ENCODE results near the gene ORM1.

ORM1 gene

DNA sequence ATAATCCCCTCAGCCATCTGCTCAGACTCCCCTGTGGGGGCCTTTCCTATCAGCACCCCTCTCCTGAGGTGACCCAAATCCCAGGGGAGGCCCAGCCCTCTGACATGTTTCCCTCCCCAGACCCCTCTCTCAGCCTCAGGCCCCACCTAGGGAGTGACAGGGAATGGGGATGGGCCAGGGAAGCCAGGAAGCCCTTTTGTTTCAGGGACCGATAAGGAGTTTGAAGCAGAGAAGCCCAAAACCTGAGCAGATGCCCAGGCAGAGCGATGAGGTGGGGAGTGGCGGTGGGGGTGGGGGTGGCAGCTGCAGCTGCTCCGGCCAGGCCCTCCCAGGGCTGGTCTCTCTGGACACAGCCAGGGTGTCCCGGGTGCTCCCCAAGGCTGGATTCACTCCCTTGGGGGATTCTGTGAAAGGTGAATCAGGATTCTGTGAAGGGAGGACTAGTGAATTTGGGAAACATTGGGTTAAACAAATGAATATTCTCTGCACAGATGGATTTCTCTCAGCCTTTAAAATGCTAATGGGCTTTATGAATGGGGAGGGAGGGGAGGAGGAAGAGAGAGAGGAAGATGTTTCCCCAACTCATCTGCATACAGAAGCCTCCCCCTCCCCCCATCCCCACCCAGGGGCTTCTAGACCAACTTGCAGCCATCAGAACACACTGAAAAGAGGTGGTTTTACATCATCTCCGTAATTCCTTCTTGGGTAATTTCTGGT is 47.5 kb downstream of the ORM1 start:
- no peak overlapping the region for H3K4me3 ChIP-seq (ENCODE audit: low read depth, low read length)
- TF ChIP-seq, protein P1, sequence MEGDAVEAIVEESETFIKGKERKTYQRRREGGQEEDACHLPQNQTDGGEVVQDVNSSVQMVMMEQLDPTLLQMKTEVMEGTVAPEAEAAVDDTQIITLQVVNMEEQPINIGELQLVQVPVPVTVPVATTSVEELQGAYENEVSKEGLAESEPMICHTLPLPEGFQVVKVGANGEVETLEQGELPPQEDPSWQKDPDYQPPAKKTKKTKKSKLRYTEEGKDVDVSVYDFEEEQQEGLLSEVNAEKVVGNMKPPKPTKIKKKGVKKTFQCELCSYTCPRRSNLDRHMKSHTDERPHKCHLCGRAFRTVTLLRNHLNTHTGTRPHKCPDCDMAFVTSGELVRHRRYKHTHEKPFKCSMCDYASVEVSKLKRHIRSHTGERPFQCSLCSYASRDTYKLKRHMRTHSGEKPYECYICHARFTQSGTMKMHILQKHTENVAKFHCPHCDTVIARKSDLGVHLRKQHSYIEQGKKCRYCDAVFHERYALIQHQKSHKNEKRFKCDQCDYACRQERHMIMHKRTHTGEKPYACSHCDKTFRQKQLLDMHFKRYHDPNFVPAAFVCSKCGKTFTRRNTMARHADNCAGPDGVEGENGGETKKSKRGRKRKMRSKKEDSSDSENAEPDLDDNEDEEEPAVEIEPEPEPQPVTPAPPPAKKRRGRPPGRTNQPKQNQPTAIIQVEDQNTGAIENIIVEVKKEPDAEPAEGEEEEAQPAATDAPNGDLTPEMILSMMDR (IDR thresholded peaks at IDR 0.05; ENCODE audit: low read depth, low read length), result no peak

GRCh38 chr9:114370968-114371320 is 48.0 kb downstream of the ORM1 start:
- no peak overlapping the region for H3K4me3 ChIP-seq (ENCODE audit: low read depth, low read length)
- TF ChIP-seq, protein P1 (IDR thresholded peaks at IDR 0.05; ENCODE audit: low read depth, low read length), result no peak

DNA sequence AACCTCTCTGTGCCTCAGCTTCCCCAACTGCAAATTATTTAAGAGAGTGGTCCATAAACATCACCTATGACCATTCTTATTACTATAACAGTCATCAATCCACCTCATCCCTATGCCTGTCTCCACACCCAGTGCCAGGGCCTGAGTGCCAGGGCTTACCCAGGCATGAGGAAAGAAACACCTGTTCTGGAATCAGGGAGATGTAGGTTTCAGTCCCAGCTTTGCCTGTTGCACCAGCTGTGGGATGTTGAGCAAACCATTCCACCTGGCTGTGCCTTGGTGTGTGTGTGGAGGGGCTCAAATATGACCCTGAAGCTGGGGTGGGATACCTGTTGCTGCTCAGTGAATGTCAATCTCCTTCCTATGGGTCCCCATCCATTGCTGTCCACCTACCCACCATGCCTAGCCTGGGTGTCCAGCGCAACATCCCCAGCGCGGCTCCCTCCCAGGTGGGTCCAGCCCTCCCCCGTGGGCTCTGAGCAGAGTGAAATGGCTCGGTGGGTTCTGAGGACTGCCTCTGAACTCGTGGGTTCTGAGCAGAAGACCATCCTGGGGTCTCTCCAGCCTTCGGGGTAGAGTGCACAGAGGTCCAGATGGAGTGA is 48.5 kb downstream of the ORM1 start:
- TF ChIP-seq, protein P1 (IDR thresholded peaks at IDR 0.05; ENCODE audit: low read depth, low read length), result no peak
- no peak overlapping the region for H3K4me3 ChIP-seq (ENCODE audit: low read depth, low read length)

DNA sequence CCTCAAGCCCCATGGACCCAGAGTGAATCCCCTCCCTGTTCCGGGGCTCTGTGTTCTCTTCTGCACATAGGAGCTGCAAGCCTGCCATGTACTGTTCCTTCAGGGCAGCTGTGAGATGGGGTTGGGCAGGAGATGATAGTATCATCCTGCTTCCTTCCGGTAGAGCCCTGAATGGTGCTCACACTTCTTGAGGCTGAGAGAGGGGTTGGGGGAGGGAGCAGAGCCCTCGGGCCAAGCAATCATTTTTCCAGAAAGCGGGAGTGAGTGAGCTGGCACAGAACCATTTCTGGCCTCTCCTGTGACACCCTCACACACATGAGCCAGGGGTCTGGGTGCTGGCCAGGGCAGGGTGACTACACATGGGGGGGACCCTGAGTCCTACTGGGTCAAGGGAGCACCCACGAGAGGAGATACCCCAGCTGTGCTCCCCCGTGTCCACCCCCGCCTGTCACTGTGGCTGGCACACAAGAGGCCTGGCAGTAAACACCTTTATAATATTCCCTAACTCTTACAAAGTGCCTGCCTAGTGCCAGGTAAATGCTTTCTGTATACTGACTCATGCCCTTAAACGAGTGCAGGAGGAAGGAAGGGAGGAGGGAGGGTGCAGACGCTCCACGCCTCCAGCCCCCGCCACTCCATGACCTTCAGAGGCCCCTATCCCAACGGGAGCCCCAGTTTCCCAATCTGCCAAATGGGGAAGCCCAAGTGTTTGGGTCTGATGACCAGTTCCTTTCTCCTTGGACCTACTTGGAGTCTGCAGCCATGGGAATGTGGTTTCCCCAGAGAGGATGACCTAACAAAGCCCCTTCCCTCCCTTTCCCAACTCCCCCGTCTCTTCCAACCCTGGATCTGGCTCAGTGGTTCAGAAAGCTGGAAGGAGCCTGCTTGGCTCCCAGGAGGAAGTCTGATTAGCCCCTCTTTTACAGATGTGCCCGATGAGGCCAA is 49.3 kb downstream of the ORM1 start:
- no peak overlapping the region for H3K4me3 ChIP-seq (ENCODE audit: low read depth, low read length)
- TF ChIP-seq, protein P1 (IDR thresholded peaks at IDR 0.05; ENCODE audit: low read depth, low read length), result no peak

DNA sequence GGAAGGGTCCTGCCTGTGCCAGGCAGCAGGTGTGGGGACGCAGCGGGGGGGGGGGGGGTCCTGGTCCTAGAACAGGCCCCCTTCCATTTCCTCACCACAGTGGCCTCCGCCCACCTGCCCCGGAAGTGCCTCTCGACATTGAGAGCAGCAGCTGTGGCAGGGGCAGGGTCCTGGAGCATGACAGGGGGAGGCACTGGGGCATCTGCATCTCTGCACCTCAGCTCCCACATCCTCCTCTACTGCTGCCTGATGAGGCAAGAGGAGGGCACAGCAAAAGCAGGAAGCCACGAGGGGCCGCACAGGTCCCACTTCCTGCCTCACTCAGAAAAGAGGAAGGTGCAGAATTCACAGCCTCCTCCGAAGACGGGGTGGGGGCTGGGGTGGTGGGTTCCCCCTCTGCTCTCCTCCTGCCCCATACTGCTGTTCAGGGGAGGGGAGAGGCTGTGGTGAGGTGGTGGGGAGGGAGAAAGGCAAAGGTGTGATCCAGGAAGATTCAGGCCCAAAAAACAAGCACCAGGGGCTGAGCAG is 50.1 kb downstream of the ORM1 start:
- H3K4me3 ChIP-seq (ENCODE audit: low read depth, low read length), result no peak overlapping the region

GRCh38 chr9:114373960-114374730 is 51.2 kb downstream of the ORM1 start:
- TF ChIP-seq, protein P1 (IDR thresholded peaks at IDR 0.05; ENCODE audit: low read depth, low read length), result no peak
- H3K4me3 ChIP-seq (ENCODE audit: low read depth, low read length), result no peak overlapping the region

More for the DNA sequence above, 50.1 kb downstream of the ORM1 start:
- TF ChIP-seq, protein P1 (IDR thresholded peaks at IDR 0.05; ENCODE audit: low read depth, low read length), result no peak

Data from WI38 (cell line).